ENCODE measurements around the gene DIPK1B.

DIPK1B gene

GRCh38 chr9:136686794-136687711, 25.3 kb upstream of the DIPK1B start, which contains the start of gene AGPAT2:
AGPAT2 (minus strand) TSS chr9:136687457; CDS start chr9:136687357, 100 bp downstream.
- DNase-seq, result peak; percentile 36 to 73 (median 51)

GRCh38 chr9:136687721-136688223, 24.6 kb upstream of the DIPK1B start:
- no peak for DNase-seq

GRCh38 chr9:136688274-136689107, 23.9 kb upstream of the DIPK1B start:
- DNase-seq, result no peak

- DNase-seq, result no peak
These were observed 23.3 kb upstream of the DIPK1B start for GRCh38 chr9:136689108-136689460.

- no peak for DNase-seq
These were observed 22.1 kb upstream of the DIPK1B start for GRCh38 chr9:136690104-136690805.

GRCh38 chr9:136690806-136691261, 21.5 kb upstream of the DIPK1B start:
- DNase-seq, result no peak

- DNase-seq, result no peak
These were observed 20.8 kb upstream of the DIPK1B start for GRCh38 chr9:136691316-136692184.

GRCh38 chr9:136692185-136693134, 19.9 kb upstream of the DIPK1B start:
- no peak for DNase-seq

GRCh38 chr9:136693135-136693489, 19.3 kb upstream of the DIPK1B start:
- DNase-seq, result no peak

GRCh38 chr9:136693490-136694162, 18.7 kb upstream of the DIPK1B start:
- DNase-seq, result no peak

- no peak for DNase-seq
These were observed 18.1 kb upstream of the DIPK1B start for GRCh38 chr9:136694163-136694871.

GRCh38 chr9:136694872-136695247, 17.5 kb upstream of the DIPK1B start:
- DNase-seq, result no peak

- no peak for DNase-seq
These were observed 16.9 kb upstream of the DIPK1B start for GRCh38 chr9:136695435-136695895.

- no peak for DNase-seq
These were observed 16.4 kb upstream of the DIPK1B start for GRCh38 chr9:136695955-136696354.

GRCh38 chr9:136696502-136696901, 15.9 kb upstream of the DIPK1B start:
- DNase-seq, result no peak

GRCh38 chr9:136697146-136697820, 15.1 kb upstream of the DIPK1B start:
- DNase-seq, result peak in 1 of 5 experiments; percentile 36

GRCh38 chr9:136697821-136698526, 14.4 kb upstream of the DIPK1B start:
- DNase-seq, result no peak
